Astrocyte of the cerebellum (primary cell): ENCODE data around the gene WASF1.
"Not testable (repeated sequence)": the region's sequence is repeated elsewhere in the genome, so short reads cannot be mapped to it uniquely, and the experiment has no call there.

Experiments
- DNase-seq: peaks from one replicate; pipeline ENCODE4 v3.0.0-alpha.2; 2011; ENCODE audit warnings: low read depth
- H3K4me3 ChIP-seq: 2 replicates; pipeline ENCODE4 v1.5.1; 2011; ENCODE audit warnings: mild to moderate bottlenecking, low read depth, low read length, moderate library complexity
- in situ Hi-C: cut with HindIII; loops from 2 replicates; pipeline ENCODE4 v1.10.0; 2017; ENCODE audit warnings: low sequenced_read_pairs
- TF ChIP-seq, protein P1 (sequence below): IDR thresholded peaks from 2 replicates; pipeline ENCODE4 v1.5.1; 2012; ENCODE audit warnings: low read length, low read depth, moderate library complexity, mild to moderate bottlenecking; ENCODE audit errors: missing control alignments

WASF1 gene

GRCh38 chr6:110139052-110139451, 40.4 kb downstream of the WASF1 start:
- DNase-seq = no peak
- H3K4me3 ChIP-seq = no peak overlapping the region
- TF ChIP-seq, protein P1, sequence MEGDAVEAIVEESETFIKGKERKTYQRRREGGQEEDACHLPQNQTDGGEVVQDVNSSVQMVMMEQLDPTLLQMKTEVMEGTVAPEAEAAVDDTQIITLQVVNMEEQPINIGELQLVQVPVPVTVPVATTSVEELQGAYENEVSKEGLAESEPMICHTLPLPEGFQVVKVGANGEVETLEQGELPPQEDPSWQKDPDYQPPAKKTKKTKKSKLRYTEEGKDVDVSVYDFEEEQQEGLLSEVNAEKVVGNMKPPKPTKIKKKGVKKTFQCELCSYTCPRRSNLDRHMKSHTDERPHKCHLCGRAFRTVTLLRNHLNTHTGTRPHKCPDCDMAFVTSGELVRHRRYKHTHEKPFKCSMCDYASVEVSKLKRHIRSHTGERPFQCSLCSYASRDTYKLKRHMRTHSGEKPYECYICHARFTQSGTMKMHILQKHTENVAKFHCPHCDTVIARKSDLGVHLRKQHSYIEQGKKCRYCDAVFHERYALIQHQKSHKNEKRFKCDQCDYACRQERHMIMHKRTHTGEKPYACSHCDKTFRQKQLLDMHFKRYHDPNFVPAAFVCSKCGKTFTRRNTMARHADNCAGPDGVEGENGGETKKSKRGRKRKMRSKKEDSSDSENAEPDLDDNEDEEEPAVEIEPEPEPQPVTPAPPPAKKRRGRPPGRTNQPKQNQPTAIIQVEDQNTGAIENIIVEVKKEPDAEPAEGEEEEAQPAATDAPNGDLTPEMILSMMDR = no peak
- in situ Hi-C loops = no loop called here

DNA sequence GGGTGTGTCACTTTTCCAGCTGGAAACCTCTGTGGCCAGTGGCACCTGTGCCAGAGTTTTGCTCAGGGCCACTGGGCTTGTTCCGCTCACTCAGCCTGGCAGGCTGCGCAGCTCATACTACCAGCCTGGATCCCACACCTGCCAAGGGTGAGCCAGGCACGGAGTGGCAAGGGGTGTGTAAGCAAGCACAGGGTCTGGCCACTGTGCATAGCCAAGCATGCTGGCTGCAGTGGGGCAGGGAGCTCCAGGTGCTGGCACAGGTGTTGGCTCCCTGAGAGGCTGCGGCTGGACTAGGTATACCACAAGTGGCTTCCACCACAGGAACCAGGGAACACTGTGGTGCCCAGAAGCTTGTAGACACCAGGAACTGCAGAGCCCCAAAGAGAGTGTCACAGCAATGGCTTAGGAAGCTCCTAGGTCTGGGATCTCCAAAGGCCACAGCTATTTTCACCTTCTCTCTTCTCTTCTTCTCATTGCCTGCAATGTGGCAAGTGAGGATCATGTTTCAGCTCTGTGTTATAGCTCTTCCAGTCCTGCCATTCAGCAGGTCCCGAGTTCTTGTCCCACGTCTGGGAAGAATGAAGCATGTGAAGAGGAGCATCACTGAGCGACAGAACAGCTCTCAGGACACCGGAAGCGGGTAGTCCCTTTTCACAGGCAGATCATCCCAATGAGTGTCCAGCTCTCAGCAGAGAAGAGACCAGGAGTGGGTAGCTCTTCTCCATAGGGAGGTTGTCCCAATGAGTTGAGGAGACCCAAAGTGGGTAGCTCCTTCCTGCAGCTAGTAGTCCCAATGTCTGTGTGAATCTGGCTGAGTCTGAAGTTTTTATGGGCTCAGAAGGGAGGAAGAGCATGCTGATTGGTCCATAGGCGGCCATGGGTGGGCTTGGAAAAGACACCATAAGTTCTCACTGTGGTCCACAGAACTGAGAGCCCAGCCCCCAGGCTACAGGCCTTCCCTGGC, 41.3 kb downstream of the WASF1 start:
- TF ChIP-seq, protein P1 = no peak
- DNase-seq = no peak
- no peak overlapping the region for H3K4me3 ChIP-seq
- in situ Hi-C loops = no loop called here

GRCh38 chr6:110130362-110130761, 49.1 kb downstream of the WASF1 start:
- TF ChIP-seq, protein P1 = no peak
- in situ Hi-C loops = no loop called here
- H3K4me3 ChIP-seq = no peak overlapping the region
- no peak for DNase-seq

- in situ Hi-C loops = no loop called here
- DNase-seq = no peak
- TF ChIP-seq, protein P1 = no peak
These were observed 51.1 kb downstream of the WASF1 start for GRCh38 chr6:110128418-110128817.

DNA sequence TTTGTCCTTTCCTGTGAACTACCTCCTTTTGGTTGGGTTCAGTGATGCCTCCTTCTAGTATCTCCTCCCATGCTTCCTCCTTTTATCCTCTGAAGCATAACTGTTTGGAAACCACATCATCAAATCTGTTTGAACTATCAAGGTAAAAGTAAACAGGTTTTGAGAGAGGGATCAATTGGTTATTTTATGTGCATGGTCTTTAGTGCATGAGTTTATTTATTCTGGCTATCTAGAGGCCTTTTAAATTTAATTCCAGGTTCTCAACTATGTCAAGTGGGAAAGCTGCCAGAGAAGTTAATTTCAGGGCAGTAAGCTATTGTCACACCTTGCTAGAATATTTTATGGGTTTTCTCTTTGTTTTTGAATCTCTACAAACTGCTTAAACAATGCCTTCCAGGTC, 54.1 kb downstream of the WASF1 start:
- TF ChIP-seq, protein P1 = no peak
- H3K4me3 ChIP-seq = no peak overlapping the region
- in situ Hi-C loops = no loop called here
- DNase-seq = no peak

More at GRCh38 chr6:110128418-110128817, 51.1 kb downstream of the WASF1 start:
- H3K4me3 ChIP-seq = no peak overlapping the region

DNA sequence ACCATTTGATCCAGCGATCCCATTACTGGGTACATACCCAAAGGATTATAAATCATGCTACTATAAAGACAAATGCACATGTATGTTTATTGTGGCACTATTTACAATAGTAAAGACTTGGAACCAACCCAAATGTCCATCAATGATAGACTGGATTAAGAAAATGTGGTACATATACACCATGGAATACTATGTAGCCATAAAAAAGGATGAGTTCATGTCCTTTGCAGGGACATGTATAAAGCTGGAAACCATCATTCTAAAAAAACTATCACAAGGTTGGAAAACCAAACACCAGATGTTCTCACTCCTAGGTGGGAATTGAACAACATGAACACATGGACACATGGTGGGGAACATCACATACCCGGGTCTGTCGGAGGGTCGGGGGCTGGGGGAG, 57.8 kb downstream of the WASF1 start:
- H3K4me3 ChIP-seq, in situ Hi-C loops, DNase-seq: not testable (repeated sequence)

GRCh38 chr6:110116258-110116657, 63.2 kb downstream of the WASF1 start:
- in situ Hi-C loops = no loop called here
- H3K4me3 ChIP-seq = no peak overlapping the region
- no peak for DNase-seq
- TF ChIP-seq, protein P1 = no peak
